NCI-H524 treated with DMSO at 0.1 percent for 48 hours (cell line): ENCODE measurements around the gene GPX8.

Source experiments
- DNase-seq: peaks from one replicate; lab custom pipeline; 2025; lab: John Stamatoyannopoulos, UW

The GPX8 gene

DNA sequence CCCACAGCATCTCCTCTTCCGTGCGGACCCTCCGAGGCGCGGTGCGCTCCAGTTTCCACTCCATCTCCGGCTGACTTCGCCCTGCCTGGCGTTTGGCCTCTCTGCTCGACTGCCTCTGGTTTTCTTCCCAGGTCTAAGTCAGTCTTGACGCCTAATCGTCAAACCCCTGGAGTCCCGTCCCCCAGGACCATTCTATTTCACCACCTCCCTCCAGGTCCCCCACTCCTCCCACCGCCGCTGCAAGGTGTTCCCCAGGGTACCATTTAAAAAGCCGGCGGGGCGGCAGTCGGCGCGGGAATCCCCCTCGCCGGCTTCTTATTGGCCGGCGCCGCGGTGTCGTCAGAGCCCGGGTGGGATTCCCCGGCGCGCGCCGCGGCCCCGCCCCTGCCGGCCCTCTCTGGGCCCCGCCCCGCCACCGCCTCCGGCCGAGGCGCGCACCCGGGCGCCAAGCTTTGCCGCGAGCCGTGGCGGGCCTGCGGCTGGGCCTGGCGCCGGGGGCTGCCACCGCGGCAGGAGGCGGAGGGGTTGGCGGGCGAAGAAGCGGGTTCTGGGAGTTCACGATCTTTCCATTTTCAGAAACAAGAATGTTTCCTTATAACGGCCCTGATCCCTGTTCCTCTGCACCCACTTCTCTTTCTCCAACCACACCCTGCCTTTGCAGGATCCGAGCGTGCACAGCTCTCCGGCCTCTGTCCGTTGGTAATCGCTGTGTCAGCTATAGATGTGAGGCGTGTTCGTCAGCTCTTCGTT is 13.1 kb downstream of the GPX8 start, which contains the start of gene CDC20B:
TSS of gene CDC20B (minus strand) at position 241 of the 750 bp plus-strand sequence. CDS start at position 64, 177 bp downstream.
- no peak for DNase-seq

- DNase-seq: peak; percentile 61
Observed at GRCh38 chr5:55173687-55174230, 13.8 kb downstream of the GPX8 start.

DNA sequence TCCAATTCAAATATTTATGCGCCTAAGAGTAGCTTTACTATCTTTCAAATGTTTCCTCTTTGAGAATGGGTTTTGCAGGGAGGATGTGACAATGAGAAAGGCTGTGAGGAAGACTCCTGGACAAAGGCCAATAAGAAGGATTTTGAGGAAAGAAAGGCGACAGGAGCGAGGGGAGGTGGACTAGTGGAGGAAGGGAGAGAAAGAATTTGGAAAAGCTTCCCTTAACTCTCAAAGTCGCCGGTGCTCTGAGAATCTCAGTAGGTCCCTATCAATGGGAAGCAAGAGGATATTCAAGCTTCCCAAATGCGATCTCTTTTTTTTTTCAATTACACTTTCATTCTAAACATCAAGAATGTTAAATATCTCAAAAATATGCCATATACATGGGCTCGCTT is 15.8 kb downstream of the GPX8 start:
- DNase-seq: no peak

- peak; percentile 47 for DNase-seq
Observed at GRCh38 chr5:55176176-55176818, 16.3 kb downstream of the GPX8 start.

- no peak for DNase-seq
Observed at GRCh38 chr5:55177078-55177477, 17.1 kb downstream of the GPX8 start.

DNA sequence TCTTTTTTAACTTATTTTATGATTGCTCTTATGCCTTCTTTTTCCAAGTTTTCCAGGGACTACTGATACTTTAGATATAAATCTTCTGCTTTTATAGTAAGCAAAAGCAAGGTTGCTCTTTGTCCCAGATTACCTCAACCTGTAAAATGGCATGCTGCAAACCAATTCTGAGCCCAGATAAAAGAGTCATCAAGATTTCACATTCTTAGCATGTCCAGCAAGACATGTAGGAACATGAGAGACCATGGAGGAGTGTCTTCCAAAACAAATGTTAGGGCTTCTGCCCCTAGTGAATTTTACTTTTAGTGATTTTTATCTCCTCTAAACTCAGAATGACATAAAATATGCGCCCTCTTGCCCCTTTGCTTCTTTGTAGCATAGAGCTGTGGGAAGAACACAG is 20.0 kb downstream of the GPX8 start:
- no peak for DNase-seq

DNA sequence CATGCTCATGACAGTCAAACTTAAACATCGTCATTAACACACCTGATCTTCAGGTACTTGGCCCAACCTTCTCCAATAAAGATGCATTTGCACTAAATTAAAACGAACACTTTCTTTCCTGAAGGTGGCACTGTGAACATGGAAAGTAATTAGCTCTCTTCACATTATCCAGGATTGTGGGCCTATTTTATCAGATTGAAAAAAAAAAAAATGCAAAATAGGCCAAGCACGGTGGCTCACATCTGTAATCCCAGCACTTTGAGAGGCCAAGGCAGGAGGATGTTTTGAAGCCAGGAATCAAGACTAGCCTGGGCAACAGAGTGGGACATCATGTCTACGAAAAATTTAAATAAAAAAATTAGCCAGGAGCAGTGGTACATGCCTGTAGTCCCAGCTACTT is 27.4 kb downstream of the GPX8 start:
- peak; percentile 28 for DNase-seq

- no peak for DNase-seq
Observed at GRCh38 chr5:55188656-55189540, 28.9 kb downstream of the GPX8 start.

DNA sequence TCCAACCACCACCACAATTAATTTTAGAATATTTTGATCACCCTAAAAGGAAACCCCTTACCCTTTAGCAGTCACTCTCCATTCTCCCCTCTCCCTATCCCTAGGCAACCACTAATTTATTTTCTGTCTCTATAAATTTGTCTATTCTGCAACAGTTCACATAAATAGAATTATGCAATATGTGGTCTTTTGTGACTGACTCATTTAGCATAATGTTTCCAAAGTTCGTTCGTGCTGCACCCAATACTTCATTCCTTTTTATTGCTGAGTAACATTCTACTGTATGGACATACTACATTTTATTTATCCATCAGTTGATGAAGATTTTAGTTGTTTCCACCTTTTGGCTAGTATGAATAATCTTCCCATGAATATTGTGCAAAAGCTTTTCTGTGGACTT is 31.2 kb downstream of the GPX8 start:
- no peak for DNase-seq

DNA sequence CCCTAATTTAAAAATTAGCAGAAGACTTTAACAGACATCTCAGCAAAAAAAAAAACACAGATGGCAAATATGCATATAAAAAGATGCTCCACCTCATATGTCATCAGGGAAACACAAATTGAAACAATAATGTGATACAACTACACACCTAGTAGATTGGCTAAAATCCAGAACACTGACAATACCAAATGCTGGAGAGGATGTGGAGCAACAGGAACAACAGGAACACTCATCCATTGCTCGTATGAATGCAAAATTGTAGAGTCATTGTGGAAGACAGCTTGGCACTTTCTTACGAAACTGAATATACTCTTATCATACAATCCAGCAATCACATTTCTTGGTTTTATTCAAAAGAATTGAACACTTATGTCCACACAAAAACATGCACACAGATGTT is 45.0 kb downstream of the GPX8 start:
- no peak for DNase-seq

- DNase-seq: no peak
Observed at GRCh38 chr5:55211184-55211874, 51.4 kb downstream of the GPX8 start.
